Amygdala (tissue), 56 donors: ENCODE measurements around the gene ARAF.

Experiments used
- DNase-seq, 56 donors: peaks; one replicate each; lab custom pipeline; 2025; lab: John Stamatoyannopoulos, UW

The ARAF gene

DNA sequence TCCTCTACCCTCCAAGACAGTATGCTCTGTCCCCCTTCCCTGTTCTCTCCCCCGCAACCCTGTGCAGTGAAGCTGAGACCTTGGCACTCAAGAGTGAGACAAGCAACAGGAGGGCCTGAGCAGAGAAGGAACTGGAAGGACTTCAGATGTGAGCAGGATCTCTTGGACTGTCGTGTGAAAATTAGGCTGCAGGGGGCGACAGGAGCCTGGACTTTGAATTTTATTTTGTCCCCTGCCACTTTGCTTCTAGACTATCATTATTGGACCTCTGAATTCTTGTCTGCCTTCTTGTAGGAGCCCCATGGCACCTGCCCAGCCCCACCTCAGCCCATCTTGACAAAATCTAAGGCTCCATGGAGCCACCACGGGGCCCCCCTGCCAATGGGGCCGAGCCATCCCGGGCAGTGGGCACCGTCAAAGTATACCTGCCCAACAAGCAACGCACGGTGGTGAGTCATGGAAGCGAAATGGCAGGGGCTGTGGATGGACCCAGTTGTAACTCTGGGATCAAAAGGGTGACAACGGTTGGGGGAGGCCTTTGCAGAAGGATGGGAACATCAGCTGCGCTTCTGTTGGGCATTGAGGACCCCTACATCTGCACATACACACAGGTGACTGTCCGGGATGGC, 1.7 kb downstream of the ARAF start:
- DNase-seq, result peak in 1 of 56 donors; percentile 6

GRCh38 chrX:47563801-47564315, 2.9 kb downstream of the ARAF start:
- no peak for DNase-seq

DNA sequence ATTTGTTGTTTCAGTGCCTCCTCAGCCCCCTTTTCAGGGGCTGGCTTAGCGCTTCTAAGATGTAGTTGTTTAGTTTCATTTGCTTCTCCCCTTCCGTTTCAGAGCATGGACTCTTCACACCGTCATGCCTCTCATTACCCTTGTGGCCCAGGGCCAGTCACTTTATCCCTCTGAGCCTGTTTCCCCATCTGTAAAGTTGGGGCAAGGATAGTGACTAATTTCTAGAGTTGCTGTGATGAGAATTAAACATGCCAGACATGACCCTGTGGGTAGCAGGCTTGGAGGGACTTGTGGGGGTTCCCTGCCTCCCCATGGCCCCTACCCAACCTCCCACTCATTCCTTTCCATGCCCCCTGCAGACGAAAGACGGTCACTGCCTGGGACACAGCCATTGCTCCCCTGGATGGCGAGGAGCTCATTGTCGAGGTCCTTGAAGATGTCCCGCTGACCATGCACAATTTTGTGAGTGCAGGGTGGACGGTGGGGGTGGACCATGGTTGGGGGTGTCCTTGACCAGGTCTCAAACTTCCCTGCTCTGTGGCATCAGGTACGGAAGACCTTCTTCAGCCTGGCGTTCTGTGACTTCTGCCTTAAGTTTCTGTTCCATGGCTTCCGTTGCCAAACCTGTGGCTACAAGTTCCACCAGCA, 3.6 kb downstream of the ARAF start:
- DNase-seq, result no peak

DNA sequence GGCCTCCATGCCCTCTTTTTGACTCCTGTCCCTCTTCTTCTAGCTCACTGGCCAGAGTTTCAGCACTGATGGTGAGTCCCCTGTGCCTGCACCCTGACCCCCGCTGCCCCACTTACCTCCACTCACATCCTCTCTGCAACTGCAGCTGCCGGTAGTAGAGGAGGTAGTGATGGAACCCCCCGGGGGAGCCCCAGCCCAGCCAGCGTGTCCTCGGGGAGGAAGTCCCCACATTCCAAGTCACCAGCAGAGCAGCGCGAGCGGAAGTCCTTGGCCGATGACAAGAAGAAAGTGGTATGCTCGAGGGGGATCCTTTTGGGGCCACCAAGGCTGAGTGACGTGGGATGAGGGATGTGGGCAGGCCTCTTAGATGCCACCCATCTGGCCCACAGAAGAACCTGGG, 5.8 kb downstream of the ARAF start:
- DNase-seq, result no peak

DNA sequence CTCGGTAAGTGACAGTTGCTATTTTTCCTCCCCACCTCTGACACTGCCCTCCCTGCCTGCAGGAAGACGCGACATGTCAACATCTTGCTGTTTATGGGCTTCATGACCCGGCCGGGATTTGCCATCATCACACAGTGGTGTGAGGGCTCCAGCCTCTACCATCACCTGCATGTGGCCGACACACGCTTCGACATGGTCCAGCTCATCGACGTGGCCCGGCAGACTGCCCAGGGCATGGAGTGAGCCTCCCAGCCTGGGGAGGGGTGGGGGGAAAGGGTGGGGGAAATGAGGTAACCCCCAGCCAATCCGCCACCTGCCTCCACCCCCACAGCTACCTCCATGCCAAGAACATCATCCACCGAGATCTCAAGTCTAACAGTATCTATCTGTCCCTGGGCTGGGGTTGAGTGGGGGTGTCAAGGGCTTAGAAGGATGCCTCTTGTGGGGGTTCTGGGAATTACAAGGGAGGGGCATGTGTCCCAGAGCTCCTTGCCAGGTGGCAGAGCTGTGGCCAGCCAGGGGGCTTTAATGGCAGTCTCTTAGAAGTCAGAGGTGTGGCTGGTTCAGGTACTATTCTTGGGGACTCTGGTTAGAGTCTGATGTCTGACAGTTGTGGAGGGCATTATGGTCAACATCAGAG, 7.8 kb downstream of the ARAF start:
- DNase-seq, result no peak

DNA sequence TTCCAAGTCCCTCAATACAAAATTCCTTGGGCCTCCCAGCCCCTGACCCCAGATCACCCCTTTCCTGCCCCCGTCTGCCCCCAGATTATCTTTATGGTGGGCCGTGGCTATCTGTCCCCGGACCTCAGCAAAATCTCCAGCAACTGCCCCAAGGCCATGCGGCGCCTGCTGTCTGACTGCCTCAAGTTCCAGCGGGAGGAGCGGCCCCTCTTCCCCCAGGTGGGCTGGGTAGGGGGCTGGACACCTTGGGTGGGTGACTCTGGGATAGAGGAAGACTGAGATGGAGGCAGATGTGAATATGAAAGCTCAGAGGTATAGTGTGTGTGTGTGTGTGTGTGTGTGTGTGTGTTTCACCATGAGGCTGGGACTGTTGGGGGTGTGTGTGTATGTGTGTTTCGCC, 9.8 kb downstream of the ARAF start:
- DNase-seq, result no peak

DNA sequence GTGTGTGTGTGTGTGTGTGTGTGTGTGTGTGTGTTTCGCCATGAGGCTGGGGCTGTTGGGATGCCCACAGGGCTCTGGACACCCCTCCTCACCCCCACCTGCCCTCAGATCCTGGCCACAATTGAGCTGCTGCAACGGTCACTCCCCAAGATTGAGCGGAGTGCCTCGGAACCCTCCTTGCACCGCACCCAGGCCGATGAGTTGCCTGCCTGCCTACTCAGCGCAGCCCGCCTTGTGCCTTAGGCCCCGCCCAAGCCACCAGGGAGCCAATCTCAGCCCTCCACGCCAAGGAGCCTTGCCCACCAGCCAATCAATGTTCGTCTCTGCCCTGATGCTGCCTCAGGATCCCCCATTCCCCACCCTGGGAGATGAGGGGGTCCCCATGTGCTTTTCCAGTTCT, 10.2 kb downstream of the ARAF start:
- DNase-seq, result peak in 6 of 56 donors; percentile 4 to 22 (median 14)

- no peak for DNase-seq
Measured at GRCh38 chrX:47571896-47572295, 10.9 kb downstream of the ARAF start.

- DNase-seq, result no peak
Measured at GRCh38 chrX:47572773-47573340, 11.9 kb downstream of the ARAF start.

DNA sequence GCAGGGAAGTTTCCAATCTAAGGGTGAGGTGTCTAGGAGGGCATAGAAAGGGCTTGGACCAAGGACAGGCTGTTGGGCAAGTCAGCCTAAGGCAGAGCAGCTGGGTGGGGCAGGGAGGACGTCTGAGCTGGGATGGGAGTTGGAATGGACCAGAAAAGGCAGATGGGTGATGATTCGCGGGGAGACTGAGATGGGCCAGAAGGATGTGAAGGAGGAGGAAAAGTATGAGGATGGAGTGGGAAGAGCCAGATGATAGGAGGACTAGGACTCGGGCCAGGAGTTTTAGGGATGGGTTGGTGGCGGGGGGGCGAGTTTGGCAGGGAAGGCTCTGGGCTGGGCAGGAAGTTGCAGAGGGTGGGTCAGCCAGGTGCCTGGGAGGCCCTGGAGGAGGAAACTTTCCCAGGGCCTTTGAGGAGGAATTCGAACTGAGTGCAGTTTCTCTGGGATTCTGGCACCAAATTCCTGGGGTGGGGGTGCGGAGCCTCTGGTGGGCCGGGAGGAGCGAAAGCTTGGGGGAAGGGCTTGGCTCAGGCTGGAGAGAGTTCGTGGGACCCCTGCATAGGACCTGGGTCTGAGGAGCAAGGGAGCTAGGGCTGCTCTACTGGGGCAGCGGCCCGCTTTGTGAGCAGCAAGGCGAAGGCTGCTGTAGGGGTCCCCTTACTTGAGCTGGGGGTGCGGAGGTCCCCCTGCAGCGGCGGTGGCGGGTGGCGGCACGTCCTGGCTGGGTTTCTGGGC, 12.5 kb downstream of the ARAF start:
- DNase-seq, result no peak

DNA sequence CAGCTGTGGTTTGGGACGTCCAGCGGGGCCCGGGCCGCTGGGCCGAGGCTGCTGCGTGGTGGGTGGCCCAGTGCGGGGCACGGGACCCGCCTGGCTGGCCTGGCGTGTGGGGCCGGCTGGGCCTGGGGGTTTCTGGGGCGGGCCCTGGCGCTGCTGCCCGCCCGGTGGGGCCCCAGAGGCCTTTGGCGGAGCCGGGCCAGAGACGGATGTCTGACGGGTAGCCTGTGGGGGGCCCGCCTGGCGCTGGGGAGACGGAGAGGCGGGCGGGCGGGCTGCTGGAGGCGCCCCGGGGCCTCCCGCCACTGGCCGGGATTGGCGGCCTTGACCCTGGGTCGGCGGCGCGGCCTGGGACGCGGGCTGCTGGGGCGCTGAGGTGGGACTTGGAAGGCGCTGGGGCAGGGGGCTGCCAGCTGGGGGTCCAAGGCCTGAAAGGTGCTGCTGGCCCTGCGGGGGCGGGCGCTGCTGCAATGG, 13.1 kb downstream of the ARAF start:
- DNase-seq, result no peak

DNA sequence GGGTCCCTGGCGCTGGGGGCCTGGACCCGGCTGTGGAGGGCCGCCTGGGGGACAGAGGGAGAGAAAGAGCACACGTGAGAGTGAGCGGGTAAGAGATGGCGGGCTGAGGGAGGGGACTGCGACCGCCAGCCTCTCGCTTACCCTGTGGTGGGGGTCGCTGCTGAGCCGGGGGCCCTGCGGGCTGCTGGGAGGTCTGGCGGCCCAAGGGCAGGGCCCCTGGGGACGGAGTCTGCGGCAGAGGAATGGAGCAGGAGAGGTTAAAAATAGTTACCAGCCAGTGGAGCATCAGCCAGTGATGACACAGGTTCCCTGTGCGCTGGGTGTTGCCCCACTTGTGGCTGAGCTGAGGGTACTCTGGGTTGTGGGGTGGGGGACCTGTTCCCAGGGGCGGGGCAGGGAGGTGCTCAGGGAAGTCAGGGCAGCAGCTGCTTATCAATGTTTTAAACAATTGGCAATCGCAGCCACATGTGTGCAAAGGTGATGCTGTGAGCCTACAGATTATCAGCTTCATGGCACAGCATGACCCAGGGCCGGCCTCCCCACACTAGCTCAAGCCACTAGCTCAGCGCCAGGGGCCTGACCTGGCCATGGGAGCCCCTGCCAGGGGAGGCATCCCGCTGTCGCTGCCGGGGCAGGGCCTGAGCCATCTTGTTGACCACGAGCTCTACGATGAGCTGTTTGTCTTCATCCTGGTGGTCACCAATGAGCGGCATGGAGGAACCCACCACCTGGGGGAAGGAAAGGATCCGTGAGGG, 13.7 kb downstream of the ARAF start:
- no peak for DNase-seq

DNA sequence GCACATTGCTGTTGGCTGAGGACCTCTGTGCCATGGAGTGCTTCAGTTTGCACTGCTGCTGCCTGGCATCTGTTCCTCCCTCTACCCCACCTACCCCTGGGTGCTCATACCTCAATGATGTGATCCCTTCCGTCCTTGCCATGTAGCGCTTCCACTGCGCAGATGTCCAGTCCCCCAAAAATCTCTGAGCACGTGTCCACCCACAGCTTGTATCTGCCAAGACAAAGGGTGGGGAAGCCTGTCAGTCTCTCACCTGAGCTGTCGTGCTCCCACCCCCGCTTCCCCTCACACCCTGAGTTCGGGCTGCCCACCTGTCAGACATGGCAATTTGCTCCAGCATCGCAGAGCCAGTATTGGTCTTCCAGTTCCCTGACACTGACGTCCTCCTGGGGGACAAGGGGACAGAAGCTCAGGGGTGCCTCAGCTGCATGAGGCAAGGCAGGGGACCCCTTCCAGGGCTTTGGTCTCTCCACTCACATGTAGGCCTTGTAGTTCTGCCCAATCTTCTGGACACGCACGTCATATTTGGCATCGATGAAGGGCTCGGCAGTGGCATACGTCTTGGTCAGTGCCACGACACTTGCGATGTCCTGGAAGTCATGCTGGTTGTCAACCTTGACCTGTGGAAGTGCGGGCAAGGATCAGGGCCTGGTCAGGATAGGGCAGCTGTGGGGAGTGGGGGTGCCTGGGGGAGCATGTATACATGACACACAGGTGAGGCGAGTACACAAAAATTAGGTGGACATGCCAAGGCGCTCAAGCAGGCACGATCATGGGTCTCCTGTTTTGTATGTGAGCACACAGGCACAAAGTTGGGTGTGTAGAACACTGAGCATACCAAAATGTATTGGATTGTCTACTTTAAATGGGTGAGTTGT, 15.3 kb downstream of the ARAF start:
- no peak for DNase-seq

GRCh38 chrX:47577424-47577823, 16.4 kb downstream of the ARAF start:
- DNase-seq, result no peak

DNA sequence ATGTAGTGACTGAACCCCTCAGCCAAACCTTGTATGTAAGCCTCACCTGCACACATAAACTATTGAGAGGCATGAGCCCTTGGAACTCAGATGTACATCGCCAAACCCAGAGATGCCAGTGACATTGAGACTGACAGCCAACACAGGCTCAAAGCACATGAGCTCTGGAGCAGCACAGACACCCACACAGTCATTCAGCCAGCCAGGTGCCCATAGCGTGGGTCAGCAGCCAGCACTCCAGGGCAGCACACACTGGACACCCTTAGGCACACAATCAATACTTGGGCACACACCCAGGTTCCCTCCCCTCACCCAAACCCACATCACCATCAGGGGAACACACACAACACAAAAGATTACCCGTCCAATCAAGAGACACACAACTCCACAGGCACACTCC, 16.9 kb downstream of the ARAF start:
- DNase-seq, result no peak

DNA sequence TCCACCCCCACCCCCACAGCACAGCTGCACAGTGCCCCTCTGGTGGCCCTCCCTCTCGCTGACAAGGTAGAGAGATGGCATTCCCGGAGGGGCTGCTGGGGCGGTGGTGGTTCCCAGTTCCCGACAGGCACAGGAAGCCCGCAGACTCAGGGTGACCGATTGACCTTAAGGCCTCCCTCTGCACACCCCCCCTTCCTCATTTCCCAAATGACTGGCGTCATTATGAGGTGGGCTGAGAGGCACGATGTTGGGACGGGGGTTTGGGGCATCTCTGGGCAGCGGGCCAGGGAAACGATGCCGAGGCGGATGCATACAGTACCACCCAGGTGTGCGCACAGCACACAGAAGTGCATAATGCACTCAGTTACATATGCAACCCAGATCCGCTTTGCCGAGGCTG, 17.7 kb downstream of the ARAF start:
- no peak for DNase-seq

- no peak for DNase-seq
Measured at GRCh38 chrX:47579537-47579936, 18.5 kb downstream of the ARAF start.

- DNase-seq, result peak in 37 of 56 donors; percentile 3 to 61 (median 26)
Measured at GRCh38 chrX:47581731-47582647, 21.0 kb downstream of the ARAF start, which contains the start of gene TIMP1. Gene TIMP1 (plus strand): TSS chrX:47582436. CDS start chrX:47583416, 980 bp downstream.
